ACC112 (cell line): ENCODE results near the gene TPT1.

Experiments
- H2AFZ ChIP-seq: fragments of 200-600 bp; sonication (generic); one replicate; pipeline ENCODE4 v1.6.0; 2017; ENCODE audit warnings: antibody characterized with exemption, low read length; ENCODE audit not compliant: unreplicated experiment
- H3K27ac ChIP-seq: fragments of 200-600 bp; sonication (generic); 2 replicates; pipeline ENCODE4 v1.5.1; 2014; ENCODE audit warnings: low read depth, mild to moderate bottlenecking, antibody characterized with exemption, low read length, moderate library complexity
- H3K27me3 ChIP-seq: fragments of 200-600 bp; sonication (generic); 2 replicates; pipeline ENCODE4 v1.6.1; 2014; ENCODE audit warnings: mild to moderate bottlenecking, antibody characterized with exemption, low read length, moderate library complexity, mixed read lengths; ENCODE audit not compliant: insufficient read depth
- H3K36me3 ChIP-seq: fragments of 200-600 bp; sonication (generic); 2 replicates; pipeline ENCODE4 v1.6.1; 2016; ENCODE audit warnings: mild to moderate bottlenecking, antibody characterized with exemption, low read length, moderate library complexity, mixed read lengths; ENCODE audit not compliant: insufficient read depth
- H3K4me1 ChIP-seq: fragments of 200-600 bp; sonication (generic); one replicate; pipeline ENCODE4 v1.6.1; 2016; ENCODE audit warnings: low read length, mixed read lengths; ENCODE audit not compliant: insufficient read depth, unreplicated experiment, control insufficient read depth
- H3K4me3 ChIP-seq: fragments of 200-600 bp; sonication (generic); 2 replicates; pipeline ENCODE4 v1.5.1; 2014; ENCODE audit warnings: mild to moderate bottlenecking, low read depth, low read length
- H3K79me2 ChIP-seq: fragments of 200-600 bp; sonication (generic); one replicate; pipeline ENCODE4 v1.6.0; 2016; ENCODE audit warnings: low read length; ENCODE audit not compliant: control insufficient read depth, unreplicated experiment, insufficient read depth

Gene TPT1

GRCh38 chr13:45289936-45290563 lies 50.9 kb downstream of the TPT1 start:
- Histone ChIP-seq H2AFZ (no peak overlapping the region), H3K27me3 (no peaks in the 10 kb centered on the region), H3K4me3 (no peak overlapping the region), H3K79me2 (no peaks in the 10 kb centered on the region), H3K27ac (no peak overlapping the region), H3K36me3 (no peaks in the 10 kb centered on the region), H3K4me1 (no peaks in the 10 kb centered on the region)
